Measurements from ENCODE around the gene AIFM3. TPM values are rescaled to one million over a fixed set of nuclear protein-coding genes. Genes with fewer than 3 reads are reported as not detected.
"Not testable (repeated sequence)": the region's sequence is repeated elsewhere in the genome, so short reads cannot be mapped to it uniquely, and the experiment has no call there.

AIFM3 gene
- total RNA-seq, 1 donor: 0.72 TPM

DNA sequence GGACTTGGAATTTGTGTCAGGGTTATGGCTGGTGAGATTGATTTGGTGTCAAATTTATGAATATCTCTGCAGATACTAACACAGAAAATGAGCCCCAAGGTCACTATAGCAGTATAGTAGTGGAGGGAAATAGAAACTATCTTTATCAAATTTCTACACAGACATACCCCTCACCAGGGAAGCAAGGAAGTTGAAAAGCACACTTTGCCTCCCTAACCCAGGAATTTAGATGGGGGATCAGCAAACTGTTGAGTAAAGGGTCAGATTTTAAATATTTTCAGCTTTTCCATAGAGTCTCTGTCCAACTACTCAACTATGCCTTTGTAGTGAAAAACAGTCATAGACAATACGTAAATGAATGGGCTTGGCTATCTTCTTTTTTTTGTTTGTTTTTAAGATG lies 37.1 kb upstream of the AIFM3 start:
- Histone ChIP-seq H3K36me3 (ENCODE audit: insufficient read depth, low read length) (peaks cover 13% of the 10 kb centered on the region), H3K27ac (ENCODE audit: low read depth, low read length) (no peak overlapping the region), H3K4me1 (ENCODE audit: insufficient read depth, low read length) (no peaks in the 10 kb centered on the region), H3K79me2 (ENCODE audit: insufficient read depth, low read length) (peaks cover 96% of the 10 kb centered on the region), H2AFZ (ENCODE audit: low read length) (no peak overlapping the region), H3K9me3 (ENCODE audit: low read depth, low read length) (no peaks in the 10 kb centered on the region), H3K27me3 (ENCODE audit: insufficient read depth, low read length) (no peaks in the 10 kb centered on the region), H3K4me3 (ENCODE audit: insufficient read depth, low read length) (no peak overlapping the region), H4K20me1 (ENCODE audit: insufficient read depth, low read length) (peaks cover 55% of the 10 kb centered on the region), H3K4me2 (ENCODE audit: insufficient read depth, low read length) (no peak overlapping the region)
- DNase-seq (ENCODE audit: insufficient read length, low spot score, missing footprints): no peak
- no peak for TF ChIP-seq CTCF (IDR thresholded peaks at IDR 0.05; ENCODE audit: extremely low read depth, low read depth, low read length)

DNA sequence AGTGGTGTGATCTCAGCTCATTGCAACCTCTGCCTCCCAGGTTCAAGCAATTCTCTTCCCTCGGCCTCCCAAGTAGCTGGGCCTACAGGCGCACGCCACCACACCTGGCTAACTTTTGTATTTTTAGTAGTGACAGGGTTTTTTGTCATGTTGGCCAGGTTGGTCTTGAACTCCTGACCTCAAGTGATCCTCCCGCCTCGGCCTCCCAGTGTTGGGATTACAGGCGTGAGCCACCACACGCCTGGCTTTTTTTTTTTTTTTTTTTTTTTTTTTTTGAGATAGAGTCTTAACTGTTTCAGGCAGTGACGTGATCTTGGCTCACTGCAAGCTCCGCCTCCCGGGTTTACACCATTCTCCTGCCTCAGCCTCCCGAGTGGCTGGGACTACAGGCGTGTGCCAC lies 36.6 kb upstream of the AIFM3 start:
- not testable (repeated sequence) for H3K27ac ChIP-seq (ENCODE audit: low read depth, low read length); H3K4me2 ChIP-seq (ENCODE audit: insufficient read depth, low read length); H3K4me1 ChIP-seq (ENCODE audit: insufficient read depth, low read length); H3K9me3 ChIP-seq (ENCODE audit: low read depth, low read length); DNase-seq (ENCODE audit: insufficient read length, low spot score, missing footprints); H3K4me3 ChIP-seq (ENCODE audit: insufficient read depth, low read length); H3K27me3 ChIP-seq (ENCODE audit: insufficient read depth, low read length); H2AFZ ChIP-seq (ENCODE audit: low read length)
- Histone ChIP-seq H3K36me3 (ENCODE audit: insufficient read depth, low read length) (peaks cover 17% of the 10 kb centered on the region), H3K79me2 (ENCODE audit: insufficient read depth, low read length) (peaks cover 96% of the 10 kb centered on the region), H4K20me1 (ENCODE audit: insufficient read depth, low read length) (peaks cover 60% of the 10 kb centered on the region)

- DNase-seq (ENCODE audit: insufficient read length, low spot score, missing footprints): no peak
- Histone ChIP-seq H3K4me1 (ENCODE audit: insufficient read depth, low read length) (no peaks in the 10 kb centered on the region), H3K27me3 (ENCODE audit: insufficient read depth, low read length) (no peaks in the 10 kb centered on the region), H3K4me3 (ENCODE audit: insufficient read depth, low read length) (no peak overlapping the region), H3K79me2 (ENCODE audit: insufficient read depth, low read length) (peaks cover 96% of the 10 kb centered on the region), H3K36me3 (ENCODE audit: insufficient read depth, low read length) (peaks cover 21% of the 10 kb centered on the region), H4K20me1 (ENCODE audit: insufficient read depth, low read length) (peaks cover 62% of the 10 kb centered on the region), H3K4me2 (ENCODE audit: insufficient read depth, low read length) (no peak overlapping the region), H2AFZ (ENCODE audit: low read length) (no peak overlapping the region), H3K9me3 (ENCODE audit: low read depth, low read length) (no peaks in the 10 kb centered on the region), H3K27ac (ENCODE audit: low read depth, low read length) (peak overlapping the region; percentile 45)
- no peak for TF ChIP-seq CTCF (IDR thresholded peaks at IDR 0.05; ENCODE audit: extremely low read depth, low read depth, low read length)
These were observed 35.9 kb upstream of the AIFM3 start for GRCh38 chr22:20931126-20931654.

GRCh38 chr22:20933910-20934309 lies 33.1 kb upstream of the AIFM3 start:
- no peaks in the 10 kb centered on the region for H3K4me1 ChIP-seq (ENCODE audit: insufficient read depth, low read length)
- H3K79me2 ChIP-seq (ENCODE audit: insufficient read depth, low read length): peaks cover 95% of the 10 kb centered on the region
- no peak for DNase-seq (ENCODE audit: insufficient read length, low spot score, missing footprints)
- no peak overlapping the region for H3K27ac ChIP-seq (ENCODE audit: low read depth, low read length)
- no peaks in the 10 kb centered on the region for H3K9me3 ChIP-seq (ENCODE audit: low read depth, low read length)
- H2AFZ ChIP-seq (ENCODE audit: low read length): no peak overlapping the region
- peaks cover 66% of the 10 kb centered on the region for H4K20me1 ChIP-seq (ENCODE audit: insufficient read depth, low read length)
- H3K4me2 ChIP-seq (ENCODE audit: insufficient read depth, low read length): no peak overlapping the region
- peaks cover 26% of the 10 kb centered on the region for H3K36me3 ChIP-seq (ENCODE audit: insufficient read depth, low read length)
- no peak overlapping the region for H3K4me3 ChIP-seq (ENCODE audit: insufficient read depth, low read length)
- H3K27me3 ChIP-seq (ENCODE audit: insufficient read depth, low read length): no peaks in the 10 kb centered on the region
- TF ChIP-seq CTCF (IDR thresholded peaks at IDR 0.05; ENCODE audit: extremely low read depth, low read depth, low read length): no peak

- H3K9me3 ChIP-seq (ENCODE audit: low read depth, low read length); H3K4me3 ChIP-seq (ENCODE audit: insufficient read depth, low read length); H2AFZ ChIP-seq (ENCODE audit: low read length); DNase-seq (ENCODE audit: insufficient read length, low spot score, missing footprints); H3K27me3 ChIP-seq (ENCODE audit: insufficient read depth, low read length); H3K27ac ChIP-seq (ENCODE audit: low read depth, low read length); H3K4me2 ChIP-seq (ENCODE audit: insufficient read depth, low read length); H3K4me1 ChIP-seq (ENCODE audit: insufficient read depth, low read length): not testable (repeated sequence)
- H4K20me1 ChIP-seq (ENCODE audit: insufficient read depth, low read length): peaks cover 67% of the 10 kb centered on the region
- H3K79me2 ChIP-seq (ENCODE audit: insufficient read depth, low read length): peaks cover 96% of the 10 kb centered on the region
- H3K36me3 ChIP-seq (ENCODE audit: insufficient read depth, low read length): peaks cover 27% of the 10 kb centered on the region
These were observed 32.0 kb upstream of the AIFM3 start for GRCh38 chr22:20935049-20935448.

- Histone ChIP-seq H3K36me3 (ENCODE audit: insufficient read depth, low read length) (peaks cover 27% of the 10 kb centered on the region), H3K27ac (ENCODE audit: low read depth, low read length) (peak overlapping the region; percentile 37), H3K79me2 (ENCODE audit: insufficient read depth, low read length) (peaks cover 96% of the 10 kb centered on the region), H4K20me1 (ENCODE audit: insufficient read depth, low read length) (peaks cover 72% of the 10 kb centered on the region)
- not testable (repeated sequence) for H2AFZ ChIP-seq (ENCODE audit: low read length); H3K4me3 ChIP-seq (ENCODE audit: insufficient read depth, low read length); DNase-seq (ENCODE audit: insufficient read length, low spot score, missing footprints); H3K9me3 ChIP-seq (ENCODE audit: low read depth, low read length); H3K27me3 ChIP-seq (ENCODE audit: insufficient read depth, low read length); H3K4me2 ChIP-seq (ENCODE audit: insufficient read depth, low read length); H3K4me1 ChIP-seq (ENCODE audit: insufficient read depth, low read length)
These were observed 31.1 kb upstream of the AIFM3 start for GRCh38 chr22:20935780-20936539.

Data from osteoblast (primary cell).